Neural progenitor cell (in vitro differentiated cells): Measurements from ENCODE around the gene PLPP2. TPM values are rescaled to one million over a fixed set of nuclear protein-coding genes. Genes with fewer than 3 reads are reported as not detected.
A peak's percentile ranks its signal among the peaks of the same experiment; 100 is the strongest.

ENCODE experiments used
- DNase-seq: peaks from one replicate; pipeline ENCODE4 v3.0.0-alpha.2; 2016; ENCODE audit warnings: low spot score
- H2AFZ ChIP-seq: fragments of 200-600 bp; sonication (generic); replicated peaks from 2 replicates; pipeline ENCODE4 v1.6.1; 2016; ENCODE audit warnings: antibody characterized with exemption
- H3F3A ChIP-seq: fragments of 200-600 bp; sonication (generic); 2 replicates; pipeline ENCODE4 v1.6.1; 2016; ENCODE audit warnings: antibody characterized with exemption, low read depth
- H3K27ac ChIP-seq: fragments of 200-600 bp; sonication (generic); 2 replicates; pipeline ENCODE4 v1.5.1; 2016; ENCODE audit warnings: mild to moderate bottlenecking
- H3K27me3 ChIP-seq: fragments of 200-600 bp; sonication (generic); 2 replicates; pipeline ENCODE4 v1.6.1; 2016; ENCODE audit warnings: mild to moderate bottlenecking, moderate library complexity
- H3K36me3 ChIP-seq: fragments of 200-600 bp; sonication (generic); 2 replicates; pipeline ENCODE4 v1.5.1; 2016
- H3K4me1 ChIP-seq: fragments of 200-600 bp; sonication (generic); 2 replicates; pipeline ENCODE4 v1.6.1; 2016; ENCODE audit warnings: mixed run types
- H3K4me2 ChIP-seq: fragments of 200-600 bp; sonication (generic); 2 replicates; pipeline ENCODE4 v1.6.1; 2016
- H3K4me3 ChIP-seq: fragments of 200-600 bp; sonication (generic); 2 replicates; pipeline ENCODE4 v1.5.1; 2016
- H3K79me2 ChIP-seq: fragments of 200-600 bp; sonication (generic); 2 replicates; pipeline ENCODE4 v1.6.1; 2016; ENCODE audit warnings: low read depth
- H3K9ac ChIP-seq: fragments of 200-600 bp; sonication (generic); 2 replicates; pipeline ENCODE4 v1.6.1; 2016
- H3K9me3 ChIP-seq: fragments of 200-600 bp; sonication (generic); 2 replicates; pipeline ENCODE4 v1.5.1; 2016; ENCODE audit warnings: low read depth
- H4K20me1 ChIP-seq: fragments of 200-600 bp; sonication (generic); 2 replicates; pipeline ENCODE4 v1.6.1; 2016; ENCODE audit warnings: low read depth
- H3K27ac Mint-ChIP-seq: 3 replicates; pipeline ENCODE4 v1.8.0; 2021; ENCODE audit warnings: mixed read lengths
- H3K27me3 Mint-ChIP-seq: 2 replicates; pipeline ENCODE4 v1.8.0; 2022; ENCODE audit warnings: low read depth, mild to moderate bottlenecking, inconsistent platforms, moderate library complexity, mixed read lengths; ENCODE audit not compliant: insufficient read depth
- H3K36me3 Mint-ChIP-seq: 3 replicates; pipeline ENCODE4 v1.8.0; 2021; ENCODE audit warnings: mixed read lengths
- H3K4me1 Mint-ChIP-seq: 3 replicates; pipeline ENCODE4 v1.8.0; 2021; ENCODE audit warnings: mixed read lengths
- H3K4me3 Mint-ChIP-seq: 3 replicates; pipeline ENCODE4 v1.8.0; 2021; ENCODE audit warnings: mild to moderate bottlenecking, moderate library complexity, mixed read lengths
- H3K9me3 Mint-ChIP-seq: 3 replicates; pipeline ENCODE4 v1.8.0; 2020; ENCODE audit warnings: mixed read lengths
- EZH2 ChIP-seq: fragments of 200-600 bp; sonication (generic); IDR thresholded peaks from 2 replicates; pipeline ENCODE4 v1.6.1; 2017; ENCODE audit warnings: antibody characterized with exemption, mild to moderate bottlenecking, moderate library complexity
- EZH2phosphoT487 ChIP-seq: fragments of 200-600 bp; sonication (generic); IDR thresholded peaks from 2 replicates; pipeline ENCODE4 v1.6.1; 2017; ENCODE audit warnings: antibody characterized with exemption
- total RNA-seq: library from RNA; depleted of rRNA; stranded (reverse); fragments of >200 nt; gene quantifications from 2 replicates; pipeline ENCODE4 v1.2.3, GENCODE V29; 2015; ENCODE audit warnings: low replicate concordance
- TF ChIP-seq, protein P1 (sequence below): fragments of 200-600 bp; sonication (generic); IDR thresholded peaks from 2 replicates; pipeline ENCODE4 v1.5.1; 2017; ENCODE audit warnings: antibody characterized with exemption, mild to moderate bottlenecking

Gene PLPP2
- total RNA-seq, 1 donor from 2014 or later: not detected

DNA sequence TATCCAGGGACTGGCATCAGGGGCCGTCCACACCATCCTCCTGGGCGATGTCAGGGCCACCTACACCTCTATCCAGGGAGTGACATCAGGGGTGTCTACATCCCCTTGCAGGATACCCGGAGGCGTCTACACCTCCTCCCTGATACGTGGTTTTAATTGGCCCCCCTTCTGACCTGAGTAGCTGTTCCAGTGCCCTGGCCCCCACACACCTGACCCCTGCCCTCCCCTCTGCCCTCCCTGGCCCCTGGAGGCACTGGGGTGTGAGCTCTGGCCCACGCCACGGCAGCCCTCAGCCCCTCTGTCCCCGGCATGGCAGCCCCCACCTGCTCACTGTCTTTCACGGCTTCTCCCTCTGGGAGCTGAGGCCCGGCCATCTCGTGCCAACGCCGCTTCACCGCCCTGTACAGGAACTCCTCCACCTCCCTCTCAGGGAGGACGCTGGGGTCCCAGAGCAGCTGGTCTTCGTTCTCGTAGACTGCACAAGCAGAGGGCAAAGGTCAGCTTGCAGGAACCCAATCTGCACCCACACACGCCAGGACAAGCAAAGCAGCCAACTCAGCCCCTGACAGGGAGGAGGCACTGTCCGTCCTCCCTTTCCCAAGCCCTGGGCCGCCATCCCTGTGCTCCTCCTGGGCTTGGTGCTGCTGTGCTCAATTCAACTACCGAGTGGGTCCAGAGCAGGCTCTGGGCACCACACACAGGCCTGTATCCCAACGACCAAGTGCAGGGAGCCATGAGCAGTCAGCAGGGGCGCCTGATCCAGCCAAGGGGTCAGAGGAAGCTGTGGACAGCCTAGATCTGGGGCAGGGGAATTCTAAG is 22.2 kb upstream of the PLPP2 start:
- no peak overlapping the region for H3K4me2 ChIP-seq
- Mint-ChIP-seq H3K4me3 (no peak overlapping the region), H3K27ac (peak overlapping the region; percentile 50), H3K27me3 (no peaks in the 10 kb centered on the region), H3K9me3 (peaks cover 9% of the 10 kb centered on the region), H3K36me3 (peaks cover 26% of the 10 kb centered on the region), H3K4me1 (no peaks in the 10 kb centered on the region)
- H2AFZ ChIP-seq: no peak overlapping the region
- H3F3A ChIP-seq: no peaks in the 10 kb centered on the region
- no peaks in the 10 kb centered on the region for H3K4me1 ChIP-seq
- TF ChIP-seq EZH2phosphoT487: no peak
- TF ChIP-seq EZH2: no peak
- TF ChIP-seq, protein P1, sequence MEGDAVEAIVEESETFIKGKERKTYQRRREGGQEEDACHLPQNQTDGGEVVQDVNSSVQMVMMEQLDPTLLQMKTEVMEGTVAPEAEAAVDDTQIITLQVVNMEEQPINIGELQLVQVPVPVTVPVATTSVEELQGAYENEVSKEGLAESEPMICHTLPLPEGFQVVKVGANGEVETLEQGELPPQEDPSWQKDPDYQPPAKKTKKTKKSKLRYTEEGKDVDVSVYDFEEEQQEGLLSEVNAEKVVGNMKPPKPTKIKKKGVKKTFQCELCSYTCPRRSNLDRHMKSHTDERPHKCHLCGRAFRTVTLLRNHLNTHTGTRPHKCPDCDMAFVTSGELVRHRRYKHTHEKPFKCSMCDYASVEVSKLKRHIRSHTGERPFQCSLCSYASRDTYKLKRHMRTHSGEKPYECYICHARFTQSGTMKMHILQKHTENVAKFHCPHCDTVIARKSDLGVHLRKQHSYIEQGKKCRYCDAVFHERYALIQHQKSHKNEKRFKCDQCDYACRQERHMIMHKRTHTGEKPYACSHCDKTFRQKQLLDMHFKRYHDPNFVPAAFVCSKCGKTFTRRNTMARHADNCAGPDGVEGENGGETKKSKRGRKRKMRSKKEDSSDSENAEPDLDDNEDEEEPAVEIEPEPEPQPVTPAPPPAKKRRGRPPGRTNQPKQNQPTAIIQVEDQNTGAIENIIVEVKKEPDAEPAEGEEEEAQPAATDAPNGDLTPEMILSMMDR: no peak
- H4K20me1 ChIP-seq: peaks cover 16% of the 10 kb centered on the region
- peaks cover 28% of the 10 kb centered on the region for H3K79me2 ChIP-seq
- no peaks in the 10 kb centered on the region for H3K36me3 ChIP-seq
- no peak overlapping the region for H3K4me3 ChIP-seq
- no peaks in the 10 kb centered on the region for H3K27me3 ChIP-seq
- DNase-seq: no peak
- H3K9ac ChIP-seq: no peak overlapping the region
- H3K27ac ChIP-seq: no peak overlapping the region
- H3K9me3 ChIP-seq: no peaks in the 10 kb centered on the region

DNA sequence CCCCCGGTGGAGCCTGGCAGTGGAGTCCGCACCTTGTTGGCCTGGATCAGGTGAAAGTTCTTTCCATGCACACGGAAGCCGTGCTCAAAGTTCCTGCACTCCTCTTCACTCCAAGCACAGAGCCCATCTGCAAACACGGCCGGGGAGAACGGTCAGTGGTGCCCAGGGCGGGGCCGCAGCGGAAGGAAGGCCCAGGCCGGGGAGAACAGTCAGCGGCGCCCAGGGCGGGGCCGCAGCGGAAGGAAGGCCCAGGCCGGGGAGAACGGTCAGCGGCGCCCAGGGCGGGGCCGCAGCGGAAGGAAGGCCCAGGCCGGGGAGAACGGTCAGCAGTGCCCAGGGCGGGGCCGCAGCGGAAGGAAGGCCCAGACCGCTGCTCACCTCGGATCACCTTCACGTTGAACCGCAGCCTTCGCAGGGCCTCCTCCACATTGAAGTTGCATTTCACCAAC is 20.6 kb upstream of the PLPP2 start:
- Mint-ChIP-seq H3K27ac (no peak overlapping the region), H3K27me3 (no peaks in the 10 kb centered on the region), H3K9me3 (no peaks in the 10 kb centered on the region), H3K36me3 (peaks cover 18% of the 10 kb centered on the region), H3K4me3 (no peak overlapping the region), H3K4me1 (no peaks in the 10 kb centered on the region)
- Histone ChIP-seq H4K20me1 (peaks cover 16% of the 10 kb centered on the region), H3K4me3 (no peak overlapping the region), H3K4me1 (no peaks in the 10 kb centered on the region), H3K4me2 (no peak overlapping the region), H2AFZ (no peak overlapping the region), H3F3A (no peaks in the 10 kb centered on the region), H3K27me3 (no peaks in the 10 kb centered on the region), H3K9ac (no peak overlapping the region), H3K27ac (no peak overlapping the region), H3K36me3 (no peaks in the 10 kb centered on the region), H3K79me2 (peaks cover 15% of the 10 kb centered on the region), H3K9me3 (no peaks in the 10 kb centered on the region)
- TF ChIP-seq, protein P1: no peak
- no peak for TF ChIP-seq EZH2phosphoT487
- TF ChIP-seq EZH2: no peak
- DNase-seq: peak; percentile 0

DNA sequence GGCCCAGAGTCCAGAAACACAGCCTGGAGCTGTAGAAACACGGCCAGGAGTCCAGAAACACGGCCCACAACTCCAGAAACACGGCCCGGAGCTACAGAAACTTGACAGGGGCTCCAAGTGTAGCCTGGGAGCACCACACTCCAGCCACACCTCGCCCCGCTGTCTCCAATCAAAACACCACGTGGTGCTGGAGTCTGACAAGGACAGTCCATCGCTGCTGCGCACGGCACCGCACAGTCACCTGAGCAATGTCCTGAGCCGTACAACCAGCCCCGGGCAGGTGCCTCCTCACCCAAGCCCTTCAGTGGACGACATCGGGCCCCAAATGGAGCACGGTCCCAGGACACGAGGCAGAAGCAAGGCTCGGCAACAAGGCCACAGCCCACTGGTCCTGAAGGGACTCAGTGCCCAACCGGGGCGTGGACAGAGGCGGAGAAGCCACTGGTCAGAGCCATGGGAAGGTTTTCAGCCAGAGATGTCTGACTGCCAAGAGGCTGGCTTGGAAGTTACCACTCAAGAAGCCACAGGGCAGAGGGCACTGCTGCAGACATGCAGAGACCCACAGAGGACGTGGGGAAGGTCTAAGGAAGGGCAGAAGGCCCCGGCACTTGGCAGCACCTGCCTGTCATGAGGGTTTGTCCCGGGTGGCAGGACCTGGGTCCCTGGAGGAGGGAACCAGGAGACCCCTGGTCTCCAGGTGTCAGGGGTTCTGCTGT is 19.7 kb upstream of the PLPP2 start:
- H3K27me3 ChIP-seq: no peaks in the 10 kb centered on the region
- DNase-seq: no peak
- no peaks in the 10 kb centered on the region for H3F3A ChIP-seq
- H3K4me1 Mint-ChIP-seq: no peaks in the 10 kb centered on the region
- peaks cover 11% of the 10 kb centered on the region for H3K36me3 Mint-ChIP-seq
- H3K4me3 Mint-ChIP-seq: no peak overlapping the region
- no peak overlapping the region for H2AFZ ChIP-seq
- H3K36me3 ChIP-seq: no peaks in the 10 kb centered on the region
- no peak overlapping the region for H3K9ac ChIP-seq
- peaks cover 6% of the 10 kb centered on the region for H3K79me2 ChIP-seq
- no peak overlapping the region for H3K27ac ChIP-seq
- no peak overlapping the region for H3K27ac Mint-ChIP-seq
- no peak for TF ChIP-seq EZH2phosphoT487
- TF ChIP-seq EZH2: no peak
- TF ChIP-seq, protein P1: no peak
- H3K4me2 ChIP-seq: no peak overlapping the region
- no peaks in the 10 kb centered on the region for H3K4me1 ChIP-seq
- H3K4me3 ChIP-seq: no peak overlapping the region
- H4K20me1 ChIP-seq: peaks cover 16% of the 10 kb centered on the region
- no peaks in the 10 kb centered on the region for H3K9me3 ChIP-seq
- H3K9me3 Mint-ChIP-seq: no peaks in the 10 kb centered on the region
- H3K27me3 Mint-ChIP-seq: no peaks in the 10 kb centered on the region
